ENCODE results near the gene PRKD1.

- no peak for TF ChIP-seq EZH2 (IDR thresholded peaks at IDR 0.05; ENCODE audit: borderline replicate concordance, insufficient read depth, low read depth, low read length, poor library complexity, severe bottlenecking)
- TF ChIP-seq, protein P1, sequence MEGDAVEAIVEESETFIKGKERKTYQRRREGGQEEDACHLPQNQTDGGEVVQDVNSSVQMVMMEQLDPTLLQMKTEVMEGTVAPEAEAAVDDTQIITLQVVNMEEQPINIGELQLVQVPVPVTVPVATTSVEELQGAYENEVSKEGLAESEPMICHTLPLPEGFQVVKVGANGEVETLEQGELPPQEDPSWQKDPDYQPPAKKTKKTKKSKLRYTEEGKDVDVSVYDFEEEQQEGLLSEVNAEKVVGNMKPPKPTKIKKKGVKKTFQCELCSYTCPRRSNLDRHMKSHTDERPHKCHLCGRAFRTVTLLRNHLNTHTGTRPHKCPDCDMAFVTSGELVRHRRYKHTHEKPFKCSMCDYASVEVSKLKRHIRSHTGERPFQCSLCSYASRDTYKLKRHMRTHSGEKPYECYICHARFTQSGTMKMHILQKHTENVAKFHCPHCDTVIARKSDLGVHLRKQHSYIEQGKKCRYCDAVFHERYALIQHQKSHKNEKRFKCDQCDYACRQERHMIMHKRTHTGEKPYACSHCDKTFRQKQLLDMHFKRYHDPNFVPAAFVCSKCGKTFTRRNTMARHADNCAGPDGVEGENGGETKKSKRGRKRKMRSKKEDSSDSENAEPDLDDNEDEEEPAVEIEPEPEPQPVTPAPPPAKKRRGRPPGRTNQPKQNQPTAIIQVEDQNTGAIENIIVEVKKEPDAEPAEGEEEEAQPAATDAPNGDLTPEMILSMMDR (IDR thresholded peaks at IDR 0.05), result no peak
These were observed 171.6 kb downstream of the PRKD1 start for GRCh38 chr14:29756019-29756385.
